Gastrocnemius medialis (tissue), 4 donors: Measurements from ENCODE around the gene PDE6G.

Experiments
- CTCF ChIP-seq, 5 experiments: fragments of 450-650 bp in 3 of 5; fragments of 200-600 bp in 2 of 5; sonication (generic) in 2 of 5; IDR thresholded peaks in 4 of 5; conservative IDR thresholded peaks in 1 of 5; 1 replicate in 4 of 5; 2 replicates in 1 of 5; pipeline ENCODE4 v1.5.1; 2016 to 2019; ENCODE audit warnings: antibody characterized with exemption in 5 of 5, mild to moderate bottlenecking in 3 of 5, moderate library complexity in 3 of 5
- POLR2A ChIP-seq, 2 donors: fragments of 450-650 bp; IDR thresholded peaks; one replicate each; pipeline ENCODE4 v1.6.1; 2017; ENCODE audit warnings: antibody characterized with exemption in 2 of 2, mild to moderate bottlenecking in 2 of 2, moderate library complexity in 2 of 2

DNA sequence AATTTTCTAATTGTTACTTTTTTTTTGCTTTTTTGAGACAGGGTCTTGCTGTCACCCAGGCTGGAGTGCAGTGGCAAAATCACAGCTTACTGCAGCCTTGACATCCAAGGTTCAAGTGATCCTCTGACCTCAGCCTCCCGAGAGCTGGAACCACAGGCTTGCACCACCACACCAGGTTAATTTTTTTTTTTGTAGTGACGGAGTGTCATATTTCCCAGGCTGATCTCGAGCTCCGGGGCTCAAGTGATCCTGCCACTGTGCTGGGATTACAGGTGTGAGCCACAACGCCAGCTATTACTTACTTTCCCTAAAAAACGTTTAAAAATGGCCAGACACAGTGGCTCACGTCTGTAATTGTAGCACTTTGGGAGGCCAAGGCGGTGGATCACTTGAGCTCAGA, 26.1 kb downstream of the PDE6G start:
- TF ChIP-seq CTCF (IDR thresholded peaks at IDR 0.05 in 4 of 5, conservative IDR thresholded peaks at IDR 0.05 in 1 of 5) (no peak), POLR2A (IDR thresholded peaks at IDR 0.05) (no peak)
